Neutrophil (primary cell): ENCODE data around the gene JAK1.
A peak's percentile ranks its signal among the peaks of the same experiment; 100 is the strongest.

ENCODE experiments used
- H3K27ac ChIP-seq: fragments of 200-600 bp; sonication (generic); 2 replicates; pipeline ENCODE4 v1.5.1; 2016; ENCODE audit warnings: mild to moderate bottlenecking, moderate library complexity
- H3K27me3 ChIP-seq: fragments of 200-600 bp; sonication (generic); 2 replicates; pipeline ENCODE4 v1.6.0; 2016; ENCODE audit warnings: mild to moderate bottlenecking
- H3K36me3 ChIP-seq: fragments of 200-600 bp; sonication (generic); 2 replicates; pipeline ENCODE4 v1.5.1; 2017
- H3K4me1 ChIP-seq, 2 experiments: fragments of 200-600 bp in 1 of 2; sonication (generic) in 1 of 2; 1 replicate in 1 of 2; 2 replicates in 1 of 2; pipeline versions ENCODE4 v1.5.1 to v1.6.1; 2013 to 2016; ENCODE audit warnings: low read depth in 1 of 2, low read length in 1 of 2, mild to moderate bottlenecking in 1 of 2, moderate library complexity in 1 of 2; ENCODE audit not compliant: control insufficient read depth in 1 of 2, insufficient read depth in 1 of 2
- H3K4me3 ChIP-seq, 2 experiments: fragments of 200-600 bp in 1 of 2; sonication (generic) in 1 of 2; 1 replicate in 1 of 2; 2 replicates in 1 of 2; pipeline ENCODE4 v1.5.1; 2013 to 2016; ENCODE audit warnings: low read depth in 1 of 2, low read length in 1 of 2, mild to moderate bottlenecking in 1 of 2, moderate library complexity in 1 of 2
- H3K9me3 ChIP-seq: fragments of 200-600 bp; sonication (generic); 2 replicates; pipeline ENCODE4 v1.5.1; 2016
- TF ChIP-seq, protein P1 (sequence below): fragments of 200-600 bp; sonication (generic); IDR thresholded peaks from 2 replicates; pipeline ENCODE4 v1.5.1; 2016; ENCODE audit warnings: antibody characterized with exemption

The JAK1 gene

GRCh38 chr1:64898107-64898861 is 68.1 kb downstream of the JAK1 start:
- TF ChIP-seq, protein P1, sequence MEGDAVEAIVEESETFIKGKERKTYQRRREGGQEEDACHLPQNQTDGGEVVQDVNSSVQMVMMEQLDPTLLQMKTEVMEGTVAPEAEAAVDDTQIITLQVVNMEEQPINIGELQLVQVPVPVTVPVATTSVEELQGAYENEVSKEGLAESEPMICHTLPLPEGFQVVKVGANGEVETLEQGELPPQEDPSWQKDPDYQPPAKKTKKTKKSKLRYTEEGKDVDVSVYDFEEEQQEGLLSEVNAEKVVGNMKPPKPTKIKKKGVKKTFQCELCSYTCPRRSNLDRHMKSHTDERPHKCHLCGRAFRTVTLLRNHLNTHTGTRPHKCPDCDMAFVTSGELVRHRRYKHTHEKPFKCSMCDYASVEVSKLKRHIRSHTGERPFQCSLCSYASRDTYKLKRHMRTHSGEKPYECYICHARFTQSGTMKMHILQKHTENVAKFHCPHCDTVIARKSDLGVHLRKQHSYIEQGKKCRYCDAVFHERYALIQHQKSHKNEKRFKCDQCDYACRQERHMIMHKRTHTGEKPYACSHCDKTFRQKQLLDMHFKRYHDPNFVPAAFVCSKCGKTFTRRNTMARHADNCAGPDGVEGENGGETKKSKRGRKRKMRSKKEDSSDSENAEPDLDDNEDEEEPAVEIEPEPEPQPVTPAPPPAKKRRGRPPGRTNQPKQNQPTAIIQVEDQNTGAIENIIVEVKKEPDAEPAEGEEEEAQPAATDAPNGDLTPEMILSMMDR, result no peak
- no peaks in the 10 kb centered on the region for H3K9me3 ChIP-seq
- no peaks in the 10 kb centered on the region for H3K36me3 ChIP-seq
- no peaks in the 10 kb centered on the region for H3K27me3 ChIP-seq
- peaks cover 15 to 17% of the 10 kb centered on the region in 2 experiments for H3K4me1 ChIP-seq
- H3K4me3 ChIP-seq, result no peak overlapping the region
- H3K27ac ChIP-seq, result peak overlapping the region; percentile 33

GRCh38 chr1:64896551-64896950 is 69.8 kb downstream of the JAK1 start:
- H3K27me3 ChIP-seq, result no peaks in the 10 kb centered on the region
- H3K4me1 ChIP-seq, result peaks cover 12 to 15% of the 10 kb centered on the region in 2 experiments
- H3K4me3 ChIP-seq, result no peak overlapping the region
- TF ChIP-seq, protein P1, result no peak
- no peak overlapping the region for H3K27ac ChIP-seq
- no peaks in the 10 kb centered on the region for H3K9me3 ChIP-seq
- H3K36me3 ChIP-seq, result no peaks in the 10 kb centered on the region

GRCh38 chr1:64895500-64895899 is 70.8 kb downstream of the JAK1 start:
- Histone ChIP-seq H3K9me3 (no peaks in the 10 kb centered on the region), H3K4me1 (peaks cover 12 to 15% of the 10 kb centered on the region in 2 experiments), H3K4me3 (no peak overlapping the region), H3K36me3 (no peaks in the 10 kb centered on the region), H3K27ac (peak overlapping the region; percentile 34), H3K27me3 (no peaks in the 10 kb centered on the region)
- TF ChIP-seq, protein P1, result no peak

DNA sequence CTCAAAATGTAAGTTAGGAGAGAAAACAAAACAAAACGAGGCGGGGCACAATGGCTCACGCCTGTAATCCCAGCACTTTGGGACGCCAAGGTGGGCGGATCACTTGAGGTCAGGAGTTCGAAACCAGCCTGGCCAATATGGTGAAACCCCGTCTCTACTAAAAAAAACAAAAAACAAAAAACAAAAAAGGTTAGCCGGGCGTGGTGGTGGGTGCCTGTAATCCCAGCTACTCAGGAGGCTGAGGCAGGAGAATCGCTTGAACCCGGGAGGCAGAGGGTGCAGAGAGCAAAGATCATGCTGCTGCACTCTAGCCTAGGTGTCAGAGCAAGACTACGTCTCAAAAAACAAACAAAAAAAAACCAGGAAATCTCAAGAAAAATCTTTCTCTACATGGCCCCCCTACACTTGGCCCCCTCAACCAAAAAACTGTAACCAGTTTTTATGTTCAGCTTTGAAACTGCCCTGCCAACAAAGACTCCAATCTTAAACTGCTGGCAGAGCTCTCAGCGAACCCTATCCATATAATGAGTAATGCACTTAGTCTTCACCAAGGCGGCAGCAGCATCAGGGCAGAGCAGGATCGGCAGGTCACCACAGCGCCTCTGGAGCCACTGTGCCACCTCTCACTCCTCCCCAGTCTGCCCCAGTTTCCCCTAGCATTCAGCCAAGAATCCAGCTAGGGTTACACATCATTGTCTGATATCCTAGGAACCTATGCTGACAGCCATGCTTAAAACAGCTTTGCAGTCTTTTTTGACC is 71.7 kb downstream of the JAK1 start:
- Histone ChIP-seq H3K9me3 (no peaks in the 10 kb centered on the region), H3K4me1 (peaks cover 12 to 15% of the 10 kb centered on the region in 2 experiments), H3K4me3 (no peak overlapping the region), H3K36me3 (no peaks in the 10 kb centered on the region), H3K27ac (no peak overlapping the region), H3K27me3 (no peaks in the 10 kb centered on the region)
- TF ChIP-seq, protein P1, result no peak

DNA sequence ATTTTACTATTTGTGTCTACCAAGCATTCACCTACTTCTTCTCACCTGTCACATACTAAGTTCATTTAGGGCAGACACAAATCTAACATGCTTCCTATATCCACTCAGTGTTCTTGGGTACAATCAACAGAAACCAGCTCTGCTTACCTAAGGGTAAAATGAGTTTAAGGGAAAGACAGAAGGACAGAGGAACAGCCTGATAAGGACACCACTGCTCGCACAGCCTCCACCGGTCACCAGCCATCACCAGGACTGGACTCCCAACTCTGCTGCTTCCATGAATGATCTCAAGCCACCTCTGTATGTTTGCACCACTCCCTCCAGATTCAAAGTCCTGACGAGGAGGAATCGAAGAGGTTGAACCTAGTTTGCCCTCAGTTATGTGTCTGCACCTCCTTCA is 72.4 kb downstream of the JAK1 start:
- Histone ChIP-seq H3K4me1 (peaks cover 12 to 15% of the 10 kb centered on the region in 2 experiments), H3K36me3 (no peaks in the 10 kb centered on the region), H3K9me3 (no peaks in the 10 kb centered on the region), H3K27ac (no peak overlapping the region), H3K4me3 (no peak overlapping the region), H3K27me3 (no peaks in the 10 kb centered on the region)
- TF ChIP-seq, protein P1, result no peak
